ENCODE measurements around the gene SOCS1. TPM values are rescaled to one million over a fixed set of nuclear protein-coding genes. Genes with fewer than 3 reads are reported as not detected.

SOCS1 gene
- total and polyA plus RNA-seq, 2 donors (not counting 3 experiments of a cell fraction or from before 2014, with no cell fraction given): 1.1 to 1.7 TPM

GRCh38 chr16:11245988-11246387 lies 10.0 kb downstream of the SOCS1 start:
- Histone ChIP-seq H3K4me3 (replicated peaks in 1 of 3; ENCODE audit: insufficient read depth in 1 of 3, low read depth in 1 of 3, low read length in 3 of 3) (no peak overlapping the region), H3K4me2 (ENCODE audit: insufficient read depth, low read length) (no peak overlapping the region), H3K9me3 (replicated peaks; ENCODE audit: control insufficient read depth, insufficient read depth, low read length) (no peaks in the 10 kb centered on the region), H3K9me1 (replicated peaks; ENCODE audit: control insufficient read depth, extremely low read depth, insufficient read depth, low read length) (no peaks in the 10 kb centered on the region), H2AFZ (ENCODE audit: low read depth, low read length) (no peak overlapping the region), H3K27me3 (ENCODE audit: control insufficient read depth in 2 of 2, insufficient read depth in 2 of 2, low read length in 2 of 2) (peaks cover 4 to 6% of the 10 kb centered on the region in 2 experiments), H3K9ac (replicated peaks; ENCODE audit: extremely low read depth, insufficient read depth, low read length) (no peak overlapping the region), H3K79me2 (ENCODE audit: control insufficient read depth, insufficient read depth, low read length) (no peaks in the 10 kb centered on the region), H4K20me1 (replicated peaks; ENCODE audit: control insufficient read depth, extremely low read depth, insufficient read depth, low read length) (no peaks in the 10 kb centered on the region), H3K27ac (ENCODE audit: insufficient read depth, low read depth, low read length) (no peak overlapping the region), H3K36me3 (ENCODE audit: control insufficient read depth in 2 of 2, extremely low read depth in 1 of 2, insufficient read depth in 2 of 2, low read length in 2 of 2) (no peaks in the 10 kb centered on the region), H3K4me1 (ENCODE audit: control insufficient read depth, extremely low read depth, insufficient read depth, low read length) (no peaks in the 10 kb centered on the region)
- DNase-seq (ENCODE audit: low read depth, low spot score) (no peak), FAIRE-seq (no peak)
- no peak for TF ChIP-seq CTCF (IDR thresholded peaks at IDR 0.05; ENCODE audit: extremely low read depth in 1 of 2, insufficient read depth in 1 of 2, low read depth in 1 of 2, low read length in 2 of 2)
- no TSS peak for BruUV-seq (replicated peaks)
- POLR2A ChIA-PET: interaction anchor here (1.0 kb wide), 1 partner anchor 9 kb away, joined by 3 read pairs; no protein-coding TSS in a partner anchor
- intact Hi-C loops (cut with micrococcal nuclease): no loop called here
- CTCF ChIA-PET: interaction anchor here (0.7 to 1.4 kb wide), 3 partner anchors 8 to 53 kb away, joined by 3 to 4 read pairs (median 4); partner anchors contain the start of gene SOCS1
- dilution Hi-C loops (cut with MboI; ENCODE audit: extremely low pct_ligation_motif_present, low sequenced_read_pairs): no loop called here

- H2AFZ ChIP-seq (ENCODE audit: low read depth, low read length): no peak overlapping the region
- no peak overlapping the region for H3K9ac ChIP-seq (replicated peaks; ENCODE audit: extremely low read depth, insufficient read depth, low read length)
- H4K20me1 ChIP-seq (replicated peaks; ENCODE audit: control insufficient read depth, extremely low read depth, insufficient read depth, low read length): no peaks in the 10 kb centered on the region
- no peak overlapping the region for H3K4me2 ChIP-seq (ENCODE audit: insufficient read depth, low read length)
- FAIRE-seq: no peak
- BruUV-seq (replicated peaks): no TSS peak
- H3K27me3 ChIP-seq (ENCODE audit: control insufficient read depth in 2 of 2, insufficient read depth in 2 of 2, low read length in 2 of 2): peaks cover 4 to 6% of the 10 kb centered on the region in 2 experiments
- dilution Hi-C loops (cut with MboI; ENCODE audit: extremely low pct_ligation_motif_present, low sequenced_read_pairs) (no loop called here), intact Hi-C loops (cut with micrococcal nuclease) (no loop called here)
- TF ChIP-seq JUN (IDR thresholded peaks at IDR 0.05; ENCODE audit: borderline replicate concordance, insufficient read depth, insufficient read length, low read depth) (no peak), EZH2 (IDR thresholded peaks at IDR 0.05; ENCODE audit: borderline replicate concordance, low read depth, low read length, severe bottlenecking) (no peak), POLR2AphosphoS5 (IDR thresholded peaks at IDR 0.05; ENCODE audit: insufficient read depth, low read depth, low read length) (no peak), FOS (IDR thresholded peaks at IDR 0.05; ENCODE audit: borderline replicate concordance, insufficient read depth, low read length) (no peak)
- H3K9me1 ChIP-seq (replicated peaks; ENCODE audit: control insufficient read depth, extremely low read depth, insufficient read depth, low read length): no peaks in the 10 kb centered on the region
- no peak overlapping the region for H3K4me3 ChIP-seq (replicated peaks in 1 of 3; ENCODE audit: insufficient read depth in 1 of 3, low read depth in 1 of 3, low read length in 3 of 3)
- H3K4me1 ChIP-seq (ENCODE audit: control insufficient read depth, extremely low read depth, insufficient read depth, low read length): no peaks in the 10 kb centered on the region
- H3K36me3 ChIP-seq (ENCODE audit: control insufficient read depth in 2 of 2, extremely low read depth in 1 of 2, insufficient read depth in 2 of 2, low read length in 2 of 2): no peaks in the 10 kb centered on the region
- POLR2A ChIA-PET: no interaction called here
- H3K27ac ChIP-seq (ENCODE audit: insufficient read depth, low read depth, low read length): no peak overlapping the region
- CTCF ChIA-PET: interaction anchor here (1.4 kb wide), 1 partner anchor 9 kb away, joined by 3 read pairs; no protein-coding TSS in a partner anchor
- no peaks in the 10 kb centered on the region for H3K9me3 ChIP-seq (replicated peaks; ENCODE audit: control insufficient read depth, insufficient read depth, low read length)
- no peaks in the 10 kb centered on the region for H3K79me2 ChIP-seq (ENCODE audit: control insufficient read depth, insufficient read depth, low read length)
- DNase-seq (ENCODE audit: low read depth, low spot score): no peak
Observed at GRCh38 chr16:11245222-11245737, 10.7 kb downstream of the SOCS1 start.
